Measurements from ENCODE around the gene PRKN.

Gene PRKN

GRCh38 chr6:161455848-161456247 lies 1271.7 kb downstream of the PRKN start:
- no peak for TF ChIP-seq CTCF (IDR thresholded peaks at IDR 0.05)

GRCh38 chr6:161453558-161453957 lies 1274.0 kb downstream of the PRKN start:
- no peak for TF ChIP-seq CTCF (IDR thresholded peaks at IDR 0.05)

GRCh38 chr6:161452241-161452640 lies 1275.3 kb downstream of the PRKN start:
- TF ChIP-seq CTCF (IDR thresholded peaks at IDR 0.05), result no peak

GRCh38 chr6:161449521-161449920 lies 1278.0 kb downstream of the PRKN start:
- no peak for TF ChIP-seq CTCF (IDR thresholded peaks at IDR 0.05)

GRCh38 chr6:161446949-161447348 lies 1280.6 kb downstream of the PRKN start:
- no peak for TF ChIP-seq CTCF (IDR thresholded peaks at IDR 0.05)

- TF ChIP-seq CTCF (IDR thresholded peaks at IDR 0.05), result no peak
Measured at GRCh38 chr6:161446296-161446925, 1281.2 kb downstream of the PRKN start.

- TF ChIP-seq CTCF (IDR thresholded peaks at IDR 0.05), result no peak
Measured at GRCh38 chr6:161445021-161445799, 1282.4 kb downstream of the PRKN start.

All from LNCAP (cell line).